ENCODE data around the gene STARD4.

The STARD4 gene, protein sequence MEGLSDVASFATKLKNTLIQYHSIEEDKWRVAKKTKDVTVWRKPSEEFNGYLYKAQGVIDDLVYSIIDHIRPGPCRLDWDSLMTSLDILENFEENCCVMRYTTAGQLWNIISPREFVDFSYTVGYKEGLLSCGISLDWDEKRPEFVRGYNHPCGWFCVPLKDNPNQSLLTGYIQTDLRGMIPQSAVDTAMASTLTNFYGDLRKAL

DNA sequence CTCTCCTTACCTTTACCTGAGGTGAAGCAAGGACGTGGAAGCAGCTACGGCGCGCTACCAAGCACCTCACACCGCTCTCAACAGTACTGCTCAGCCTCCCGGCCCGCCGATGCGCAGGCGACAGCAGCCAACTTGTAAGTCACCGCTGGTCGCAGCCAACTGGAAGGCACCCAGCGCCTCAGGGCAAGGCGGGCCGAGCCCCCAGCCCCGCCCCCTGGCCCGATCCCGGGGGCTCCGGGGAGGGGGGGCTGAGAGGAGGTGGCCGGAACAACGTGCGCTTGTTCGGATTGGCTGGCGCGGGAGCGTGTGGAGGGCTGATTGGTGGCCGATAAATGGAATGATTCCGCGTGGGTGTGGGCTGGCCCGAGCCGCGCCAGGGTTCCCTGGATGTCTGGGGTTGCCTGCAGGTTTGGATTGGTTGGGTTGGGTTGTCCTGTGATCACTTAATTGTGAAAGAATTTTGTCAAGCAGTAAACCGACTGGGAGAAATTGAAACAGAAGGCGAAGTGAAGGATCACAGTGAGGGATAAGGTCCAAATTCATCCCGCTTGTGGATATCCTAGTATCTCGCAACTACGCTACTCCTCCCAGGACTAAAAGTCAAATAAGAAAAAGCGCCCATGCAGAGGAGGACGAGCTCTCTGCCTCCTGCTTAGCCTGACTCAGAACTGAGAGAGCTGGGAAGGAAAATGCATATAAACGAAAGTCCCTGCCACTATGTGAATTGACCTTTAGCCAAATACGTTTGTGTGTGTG lies at the start of gene STARD4:
STARD4 (minus strand) TSS at position 161 of the 756 bp plus-strand sequence. CDS start 5,102 bp downstream, outside the sequence.
- peak; percentile 95 for DNase-seq

DNA sequence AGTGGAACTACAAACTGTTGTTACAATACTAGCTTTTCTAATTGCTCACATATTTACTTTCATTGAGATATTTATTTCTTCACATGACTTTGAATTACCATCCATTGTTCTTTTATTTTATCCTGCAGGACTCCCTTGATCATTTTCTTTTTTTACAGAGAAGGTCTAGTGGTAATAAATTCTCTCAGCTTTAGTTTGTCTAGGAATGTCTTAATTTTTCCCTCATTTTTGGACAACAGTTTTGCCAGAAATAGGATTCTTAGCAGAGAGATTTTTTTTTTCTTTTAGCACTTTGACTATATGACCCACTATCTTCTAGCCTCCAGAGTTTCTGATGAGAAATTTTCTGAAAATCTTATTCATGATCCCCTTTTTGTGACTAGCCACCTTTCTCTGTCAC lies 47.3 kb upstream of the STARD4 start:
- no peak for DNase-seq

- no peak for DNase-seq
These were observed 45.4 kb upstream of the STARD4 start for GRCh38 chr5:111557686-111558085.

DNA sequence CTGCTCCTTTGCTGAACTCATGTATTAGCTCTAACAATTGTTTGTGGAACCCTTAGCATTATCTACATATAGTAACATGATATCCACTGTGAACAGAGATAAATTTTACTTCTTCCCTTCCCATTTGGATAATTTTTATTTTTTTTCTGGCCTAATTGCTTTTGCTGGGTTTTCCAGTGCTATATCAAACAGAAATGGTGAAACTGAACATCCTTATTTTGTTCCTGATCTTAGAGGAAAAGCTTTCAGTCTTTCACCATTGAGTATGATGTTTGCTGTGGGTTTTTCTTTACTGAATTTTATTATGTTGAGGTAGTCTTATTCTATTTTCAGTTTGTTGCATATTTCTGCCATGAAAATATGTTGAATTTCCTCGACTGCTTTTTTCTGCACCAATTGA lies 44.8 kb upstream of the STARD4 start:
- DNase-seq = no peak

- DNase-seq = peak; percentile 10
These were observed 44.2 kb upstream of the STARD4 start for GRCh38 chr5:111556501-111556900.

GRCh38 chr5:111555760-111556159 lies 43.4 kb upstream of the STARD4 start:
- DNase-seq = no peak

- DNase-seq = no peak
These were observed 41.5 kb upstream of the STARD4 start for GRCh38 chr5:111553868-111554267.

GRCh38 chr5:111552896-111553295 lies 40.6 kb upstream of the STARD4 start:
- no peak for DNase-seq

GRCh38 chr5:111552492-111552891 lies 40.2 kb upstream of the STARD4 start:
- no peak for DNase-seq

GRCh38 chr5:111551569-111552275 lies 39.4 kb upstream of the STARD4 start:
- no peak for DNase-seq

DNA sequence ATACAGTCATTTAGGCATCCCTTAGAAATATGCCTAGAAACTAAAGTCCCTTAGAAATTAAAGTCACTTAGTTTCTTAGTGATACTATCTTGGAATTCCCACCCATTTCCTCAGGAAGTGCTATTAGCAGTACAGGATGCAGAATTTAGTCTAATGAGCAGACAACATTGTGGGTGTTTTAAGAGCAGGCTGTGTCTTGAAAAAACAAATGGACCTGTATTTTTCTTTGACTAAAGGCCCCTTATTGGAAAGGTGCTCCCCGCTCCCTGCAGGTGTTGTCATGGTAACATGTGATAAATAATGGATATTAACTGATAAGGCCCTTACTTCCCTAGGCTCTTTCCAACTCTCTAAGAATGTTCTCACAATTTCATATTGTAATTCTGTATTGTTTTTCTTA lies 38.8 kb upstream of the STARD4 start:
- no peak for DNase-seq

DNA sequence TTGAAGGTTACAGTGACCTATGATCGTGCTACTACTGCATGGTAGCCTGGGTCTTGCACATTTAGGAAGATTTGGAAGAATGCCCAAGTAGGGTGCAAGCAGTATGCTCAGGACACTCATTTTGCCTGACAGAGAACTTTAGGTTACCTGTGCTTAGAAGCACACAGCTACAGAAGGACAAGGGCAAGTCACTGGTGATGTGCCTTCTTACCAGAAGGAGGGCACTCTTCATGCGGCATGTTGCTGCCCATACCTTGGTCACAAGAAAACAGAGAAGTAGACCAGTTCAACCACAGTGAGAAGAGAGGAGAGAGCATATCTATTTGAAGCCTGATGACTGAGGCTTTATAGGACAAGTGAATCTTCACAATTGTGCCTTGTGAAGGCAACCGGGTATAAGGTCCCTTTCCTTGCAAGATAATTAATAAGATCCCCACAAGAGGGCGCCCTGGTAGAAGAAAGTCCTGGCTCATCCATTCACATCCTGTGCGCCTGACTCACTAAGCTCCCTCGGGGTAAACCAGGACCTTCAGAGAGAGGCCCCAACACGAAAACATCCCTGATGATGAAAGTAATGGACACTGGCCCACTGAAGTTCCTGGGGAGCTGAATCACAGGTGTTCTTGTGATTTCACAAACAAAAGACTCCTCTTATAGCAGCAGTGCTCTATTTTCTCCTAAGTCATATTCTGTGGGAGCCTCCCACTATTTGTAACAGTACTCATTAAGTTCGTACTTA lies 38.1 kb upstream of the STARD4 start:
- DNase-seq = peak; percentile 67

DNA sequence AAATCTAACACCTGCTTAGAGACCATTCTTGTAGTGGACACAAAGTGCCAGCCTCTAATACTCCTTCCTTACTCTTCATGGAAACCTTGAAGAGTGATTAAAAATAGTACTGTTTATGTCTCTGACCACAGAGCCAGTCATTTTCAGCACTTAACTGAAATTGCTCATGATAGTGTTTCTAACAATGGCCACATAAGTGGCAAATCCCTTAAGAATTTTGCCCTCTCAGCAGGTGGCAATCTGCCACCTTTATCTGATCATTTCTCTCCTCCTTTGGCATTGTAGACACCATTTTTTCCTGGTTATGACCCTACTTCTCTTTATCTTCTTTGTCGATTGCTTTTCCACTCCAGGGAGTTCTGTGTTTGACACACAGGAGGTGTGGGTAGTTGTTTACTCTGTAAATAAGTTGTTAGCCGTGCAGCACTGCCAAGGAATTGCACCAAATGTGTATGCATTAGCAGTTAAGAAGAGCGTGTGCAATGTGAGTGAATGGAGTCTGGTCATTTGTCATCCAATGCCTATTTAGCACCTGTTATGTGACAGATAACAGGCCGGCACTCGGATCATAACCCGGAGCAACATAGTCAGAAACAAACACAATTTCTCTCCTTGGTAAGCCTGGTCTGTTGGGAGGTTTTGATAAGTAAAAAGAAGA lies 36.8 kb upstream of the STARD4 start:
- peak; percentile 11 for DNase-seq

GRCh38 chr5:111548348-111548950 lies 36.1 kb upstream of the STARD4 start:
- DNase-seq = no peak

GRCh38 chr5:111545031-111545430 lies 32.7 kb upstream of the STARD4 start:
- no peak for DNase-seq

GRCh38 chr5:111537141-111538024 lies 25.0 kb upstream of the STARD4 start:
- DNase-seq = no peak

GRCh38 chr5:111535879-111536549 lies 23.7 kb upstream of the STARD4 start:
- no peak for DNase-seq

DNA sequence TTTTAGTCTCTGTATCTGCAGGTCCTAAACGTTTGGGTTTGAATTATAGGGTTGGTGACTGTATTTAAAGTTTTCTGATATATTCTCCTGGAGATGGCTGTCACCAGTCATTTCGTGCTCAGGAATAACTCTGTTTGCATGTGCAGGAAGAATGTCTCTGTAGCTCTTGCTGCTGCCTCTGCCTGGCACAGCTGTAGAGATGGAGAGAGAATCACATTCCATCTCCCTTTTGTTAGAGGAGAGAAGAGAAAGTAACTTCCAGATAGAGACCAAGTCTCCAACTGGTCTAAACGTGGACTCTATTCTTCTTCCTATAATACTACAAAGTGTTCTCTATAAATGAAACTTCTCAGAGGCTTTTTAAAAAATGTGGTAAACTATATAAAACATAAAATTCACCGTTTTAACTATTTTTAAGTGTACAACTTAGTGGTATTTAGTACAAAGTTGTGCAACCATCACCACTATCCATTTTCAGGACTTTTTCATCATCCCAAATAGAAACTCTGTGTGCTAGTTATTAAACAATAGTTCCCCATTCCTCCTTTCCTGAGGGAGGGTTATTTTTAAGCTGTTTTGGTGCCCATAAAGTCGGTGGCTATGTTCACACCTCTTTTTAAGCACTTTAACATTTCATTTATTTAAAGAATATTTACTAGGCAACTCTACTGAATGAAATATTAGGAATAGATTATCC lies 20.7 kb upstream of the STARD4 start:
- no peak for DNase-seq

- DNase-seq = no peak
These were observed 18.0 kb upstream of the STARD4 start for GRCh38 chr5:111530298-111530740.

DNA sequence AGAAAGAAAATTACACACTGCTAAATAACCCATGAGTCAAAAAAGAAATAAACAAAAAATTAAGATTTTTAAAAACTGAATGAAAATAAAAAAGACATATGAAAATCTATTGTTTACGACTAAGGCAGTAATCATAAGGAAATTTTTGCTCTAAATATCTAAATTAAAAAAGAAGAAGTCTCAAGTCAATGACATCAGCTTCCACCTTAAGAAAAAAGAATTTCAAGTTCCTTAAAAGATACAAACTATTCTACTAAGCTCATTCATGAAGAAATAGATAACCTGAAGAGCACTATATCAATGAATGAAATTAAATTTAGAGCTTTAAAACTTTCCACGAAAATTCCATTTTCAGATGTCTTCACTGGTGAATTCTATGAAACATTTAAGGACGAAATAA lies 15.7 kb upstream of the STARD4 start:
- DNase-seq = no peak
